GM10248 (cell line): ENCODE data around the gene HMGCS1.

ENCODE experiments used
- CTCF ChIA-PET: fragments of 300-600 bp; sonication (Branson Sonifier 250); formaldehyde crosslinking; extraction: SDS; loops from one replicate; lab custom pipeline; 2021; ENCODE audit warnings: antibody characterized with exemption; lab: Yijun Ruan, JAX
- POLR2A ChIA-PET: fragments of 350-650 bp; sonication (Branson Sonifier 250); formaldehyde crosslinking; extraction: SDS; loops from one replicate; lab custom pipeline; 2020; ENCODE audit warnings: antibody characterized with exemption; lab: Yijun Ruan, JAX
- DNase-seq: peaks from one replicate; pipeline ENCODE4 v3.0.0; 2012; ENCODE audit errors: extremely low spot score
- TF ChIP-seq, protein P1 (sequence below): IDR thresholded peaks from 2 replicates; pipeline ENCODE4 v1.5.1; 2012; ENCODE audit warnings: mild to moderate bottlenecking, low read depth; ENCODE audit errors: extremely low read depth, missing control alignments, control extremely low read depth

HMGCS1 gene

DNA sequence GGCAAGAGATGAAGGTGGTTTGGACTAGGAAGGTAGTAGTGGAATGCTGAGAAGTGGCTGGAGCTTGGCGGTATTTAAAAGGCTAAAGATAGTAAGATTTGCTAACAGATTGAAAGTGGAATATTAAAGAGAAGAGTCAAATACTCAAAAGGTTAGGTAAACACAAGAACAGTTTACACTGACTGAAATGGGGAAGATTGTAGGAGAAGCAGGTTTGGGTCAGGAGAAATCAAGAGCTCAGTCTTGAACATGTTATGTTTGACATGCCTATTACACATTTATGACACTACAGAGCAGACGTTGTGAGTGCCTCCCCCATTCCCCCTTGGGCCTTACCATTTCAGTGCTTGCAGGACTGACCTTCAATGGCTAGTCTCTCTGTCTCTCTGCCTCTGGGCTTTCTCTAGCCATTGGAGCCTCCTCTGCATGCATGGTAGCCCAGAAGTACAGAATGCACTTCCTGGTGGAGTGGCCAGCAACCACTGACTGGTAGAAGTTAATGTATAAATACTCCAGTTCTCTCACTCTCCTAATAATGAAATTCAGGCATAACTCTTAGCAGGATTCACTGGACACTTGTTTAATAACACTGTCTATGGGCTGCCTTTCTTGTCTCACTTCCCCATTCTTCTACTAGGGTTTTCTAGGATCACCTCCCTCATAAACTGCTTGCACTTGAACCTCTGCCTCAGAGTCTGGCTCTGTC lies 56.8 kb downstream of the HMGCS1 start:
- ChIA-PET POLR2A (no interaction called here), CTCF (no interaction called here)
- no peak for DNase-seq
- TF ChIP-seq, protein P1, sequence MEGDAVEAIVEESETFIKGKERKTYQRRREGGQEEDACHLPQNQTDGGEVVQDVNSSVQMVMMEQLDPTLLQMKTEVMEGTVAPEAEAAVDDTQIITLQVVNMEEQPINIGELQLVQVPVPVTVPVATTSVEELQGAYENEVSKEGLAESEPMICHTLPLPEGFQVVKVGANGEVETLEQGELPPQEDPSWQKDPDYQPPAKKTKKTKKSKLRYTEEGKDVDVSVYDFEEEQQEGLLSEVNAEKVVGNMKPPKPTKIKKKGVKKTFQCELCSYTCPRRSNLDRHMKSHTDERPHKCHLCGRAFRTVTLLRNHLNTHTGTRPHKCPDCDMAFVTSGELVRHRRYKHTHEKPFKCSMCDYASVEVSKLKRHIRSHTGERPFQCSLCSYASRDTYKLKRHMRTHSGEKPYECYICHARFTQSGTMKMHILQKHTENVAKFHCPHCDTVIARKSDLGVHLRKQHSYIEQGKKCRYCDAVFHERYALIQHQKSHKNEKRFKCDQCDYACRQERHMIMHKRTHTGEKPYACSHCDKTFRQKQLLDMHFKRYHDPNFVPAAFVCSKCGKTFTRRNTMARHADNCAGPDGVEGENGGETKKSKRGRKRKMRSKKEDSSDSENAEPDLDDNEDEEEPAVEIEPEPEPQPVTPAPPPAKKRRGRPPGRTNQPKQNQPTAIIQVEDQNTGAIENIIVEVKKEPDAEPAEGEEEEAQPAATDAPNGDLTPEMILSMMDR, result no peak

DNA sequence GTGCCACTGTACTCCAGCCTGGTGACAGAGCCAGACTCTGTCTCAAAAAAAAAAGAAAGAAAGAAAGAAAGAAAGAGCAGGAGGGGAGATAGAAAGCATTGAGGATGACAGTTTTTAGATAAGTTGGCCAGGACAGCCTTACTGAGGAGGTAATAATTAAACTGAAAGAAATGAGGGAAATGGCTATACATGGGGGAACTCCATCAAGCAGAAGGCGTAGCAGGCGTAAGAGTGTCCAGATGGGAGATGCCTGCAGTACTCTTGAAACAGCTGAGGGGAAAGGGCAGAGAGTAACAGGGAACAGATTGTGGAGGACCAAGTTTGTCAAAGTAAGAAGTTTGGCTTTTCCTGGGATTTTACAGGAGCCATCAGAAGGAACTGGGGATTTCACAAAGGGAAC lies 57.5 kb downstream of the HMGCS1 start:
- ChIA-PET POLR2A (no interaction called here), CTCF (no interaction called here)
- no peak for DNase-seq
- TF ChIP-seq, protein P1, result no peak

DNA sequence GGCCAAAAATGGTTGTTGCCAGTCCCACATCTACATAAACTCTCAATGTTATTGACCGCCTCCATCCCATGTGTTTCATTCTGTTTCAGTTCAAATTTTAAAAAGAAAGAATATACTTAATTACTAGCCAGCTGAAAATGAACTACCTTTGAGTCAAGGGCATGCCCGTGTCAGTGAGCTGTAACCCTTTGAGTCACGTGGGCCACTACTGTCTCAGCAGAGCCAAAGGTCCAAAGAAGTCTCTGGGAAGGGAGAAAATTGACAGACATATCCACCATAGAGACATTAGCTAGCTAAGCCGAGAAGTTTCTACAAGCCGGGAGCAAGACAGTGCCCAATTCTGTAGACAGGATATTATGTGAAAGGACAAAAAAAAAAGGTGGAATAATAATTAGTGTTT lies 61.5 kb downstream of the HMGCS1 start:
- CTCF ChIA-PET, result interaction anchor here (1.9 to 2.5 kb wide), 2 partner anchors 19 to 25 kb away, joined by 4 to 9 read pairs; no protein-coding TSS in a partner anchor
- DNase-seq, result no peak
- POLR2A ChIA-PET, result interaction anchor here (0.6 kb wide), 1 partner anchor 131 kb away, joined by 3 read pairs; no protein-coding TSS in a partner anchor
- TF ChIP-seq, protein P1, result no peak

DNA sequence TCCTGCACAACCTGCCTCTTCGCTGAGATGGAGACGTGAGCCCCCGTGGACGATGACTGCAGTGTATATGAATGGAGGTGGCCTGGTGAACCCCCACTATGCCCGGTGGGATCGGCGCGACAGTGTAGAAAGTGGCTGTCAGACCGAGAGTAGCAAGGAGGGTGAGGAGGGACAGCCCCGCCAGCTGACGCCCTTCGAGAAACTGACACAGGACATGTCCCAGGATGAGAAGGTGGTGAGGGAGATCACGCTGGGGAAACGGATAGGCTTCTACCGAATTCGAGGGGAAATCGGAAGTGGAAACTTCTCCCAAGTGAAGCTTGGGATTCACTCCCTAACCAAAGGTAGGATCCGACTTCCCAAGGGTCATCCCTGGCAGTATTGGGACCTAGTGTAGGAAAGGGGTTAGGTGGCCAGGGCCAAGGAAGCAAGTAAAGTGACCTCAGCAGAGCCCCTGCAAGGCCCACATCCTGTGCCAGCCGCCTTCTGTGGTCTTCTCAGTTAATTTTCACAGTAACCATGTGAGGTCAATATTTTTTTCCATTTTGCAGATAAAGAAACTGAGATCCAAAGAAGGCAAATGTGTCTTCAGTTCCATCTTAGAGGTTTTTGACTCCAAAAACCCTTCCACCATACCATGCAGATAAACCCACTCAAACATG lies 67.4 kb downstream of the HMGCS1 start:
- DNase-seq, result peak; percentile 55
- CTCF ChIA-PET, result interaction anchor here (1.0 to 1.3 kb wide), 3 partner anchors 9 to 140 kb away, joined by 3 read pairs; no protein-coding TSS in a partner anchor
- POLR2A ChIA-PET, result interaction anchor here (0.5 kb wide), 1 partner anchor 31 kb away, joined by 7 read pairs; no protein-coding TSS in a partner anchor
- TF ChIP-seq, protein P1, result no peak

DNA sequence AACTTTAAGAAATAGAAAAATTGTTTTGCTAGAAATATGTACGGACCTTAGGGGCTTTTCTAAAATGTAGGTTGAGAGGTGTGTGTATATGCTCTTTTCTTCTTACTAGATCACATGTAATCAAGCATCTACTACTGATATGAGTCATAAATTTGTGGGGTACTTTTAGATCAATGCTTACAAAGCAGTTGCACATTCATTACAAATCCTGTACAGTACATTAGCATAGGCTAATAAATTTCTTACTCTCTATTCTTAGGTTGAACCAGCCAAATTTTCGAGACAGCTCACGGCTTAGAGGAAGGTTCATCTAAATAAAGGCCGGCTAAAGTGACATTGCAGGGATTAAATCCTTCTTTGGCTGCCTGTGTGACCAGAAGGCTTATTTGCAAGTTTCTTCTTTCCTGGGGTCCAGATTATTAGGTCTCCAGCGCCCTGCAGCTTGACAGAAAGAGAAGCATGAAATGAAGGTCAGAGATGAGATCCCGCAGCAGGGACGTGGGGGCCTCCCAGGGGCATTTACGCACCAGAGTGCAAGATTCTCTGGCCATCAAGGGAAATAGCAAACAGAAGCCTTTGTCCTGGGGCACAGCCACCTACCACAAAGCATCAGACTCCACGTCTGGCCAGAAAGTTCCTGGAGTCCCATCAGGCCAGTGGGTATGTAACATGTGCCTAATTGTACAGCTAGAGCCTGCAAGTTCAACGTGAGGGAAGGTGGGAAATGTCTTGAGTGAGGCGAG lies 68.2 kb downstream of the HMGCS1 start:
- CTCF ChIA-PET, result interaction anchor here (1.0 to 1.3 kb wide), 3 partner anchors 8 to 139 kb away, joined by 3 read pairs; no protein-coding TSS in a partner anchor
- DNase-seq, result peak; percentile 61
- POLR2A ChIA-PET, result interaction anchor here (0.5 kb wide), 1 partner anchor 32 kb away, joined by 7 read pairs; no protein-coding TSS in a partner anchor
- TF ChIP-seq, protein P1, result no peak

DNA sequence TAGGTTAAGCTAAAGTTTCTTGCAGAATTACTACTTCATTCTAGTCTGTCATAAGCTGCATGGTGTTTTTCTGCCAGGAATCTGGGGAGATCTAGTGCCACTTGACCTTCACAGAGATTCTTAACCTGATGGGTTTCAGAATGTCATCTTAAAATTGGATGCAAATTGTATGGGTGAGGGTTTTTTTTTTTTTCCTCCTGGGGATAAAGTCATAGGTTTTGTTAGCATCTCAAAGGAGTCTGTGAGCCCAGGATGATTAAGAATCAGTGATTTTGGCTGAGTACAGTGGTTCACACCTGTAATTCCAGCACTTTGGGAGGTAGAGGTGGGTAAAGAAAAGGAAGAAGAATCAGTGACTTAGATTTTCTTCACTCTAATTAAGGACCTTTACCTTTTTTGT lies 69.9 kb downstream of the HMGCS1 start:
- ChIA-PET CTCF (interaction anchor here (1.0 to 1.5 kb wide), 2 partner anchors 10 to 61 kb away, joined by 3 to 4 read pairs; no protein-coding TSS in a partner anchor), POLR2A (no interaction called here)
- no peak for DNase-seq
- TF ChIP-seq, protein P1, result no peak
